Suprapubic skin (tissue), 4 donors: ENCODE data around the gene ROR2. TPM values are rescaled to one million over a fixed set of nuclear protein-coding genes. Genes with fewer than 3 reads are reported as not detected.

Experiments
- DNase-seq, 2 donors: peaks; one replicate each; pipeline ENCODE4 v3.0.0-alpha.2; 2019; ENCODE audit warnings: low spot score in 2 of 2
- H3K27ac ChIP-seq: fragments of 200-600 bp; sonication (generic); one replicate; pipeline ENCODE4 v1.5.1; 2019
- H3K27me3 ChIP-seq: fragments of 200-600 bp; sonication (generic); one replicate; pipeline ENCODE4 v1.5.1; 2019
- H3K36me3 ChIP-seq: fragments of 200-600 bp; sonication (generic); one replicate; pipeline ENCODE4 v1.5.1; 2019
- H3K4me1 ChIP-seq: fragments of 200-600 bp; sonication (generic); one replicate; pipeline ENCODE4 v1.5.1; 2019
- H3K4me3 ChIP-seq: fragments of 200-600 bp; sonication (generic); one replicate; pipeline ENCODE4 v1.5.1; 2019; ENCODE audit warnings: mild to moderate bottlenecking
- H3K9me3 ChIP-seq: fragments of 200-600 bp; sonication (generic); one replicate; pipeline ENCODE4 v1.5.1; 2019
- CTCF ChIP-seq, 2 donors: fragments of 200-600 bp in 1 of 2; fragments of 450-650 bp in 1 of 2; sonication (generic) in 1 of 2; IDR thresholded peaks; one replicate each; pipeline ENCODE4 v1.5.1; 2016 to 2019; ENCODE audit warnings: antibody characterized with exemption in 2 of 2, mild to moderate bottlenecking in 1 of 2, moderate library complexity in 1 of 2
- EP300 ChIP-seq: sonication (generic); formaldehyde crosslinking; IDR thresholded peaks from one replicate; pipeline ENCODE4 v1.6.1; 2017; ENCODE audit warnings: antibody characterized with exemption
- POLR2A ChIP-seq, 2 donors: fragments of 450-650 bp; IDR thresholded peaks; one replicate each; pipeline ENCODE4 v1.6.1; 2017; ENCODE audit warnings: antibody characterized with exemption in 2 of 2, mild to moderate bottlenecking in 2 of 2, moderate library complexity in 2 of 2
- POLR2AphosphoS5 ChIP-seq, 3 donors: sonication (generic); formaldehyde crosslinking; IDR thresholded peaks; one replicate each; pipeline ENCODE4 v1.6.1; 2017; ENCODE audit warnings: antibody characterized with exemption in 3 of 3
- WGBS: methylation state at CpG from one replicate; pipeline ENCODE4 v1.1.5; 2018; 5-methylcytosine and 5-hydroxymethylcytosine counted together
- total RNA-seq, 4 donors: library from RNA; depleted of rRNA; stranded (reverse); fragments of >200 nt; gene quantifications; one replicate each; pipeline ENCODE4 v1.1.0, GENCODE V29; 2016

The ROR2 gene
- total RNA-seq, 4 donors from 2014 or later, result 3.3 to 7.3 (median 5.0) TPM

GRCh38 chr9:91908746-91909145 is 41.3 kb downstream of the ROR2 start:
- TF ChIP-seq POLR2A (IDR thresholded peaks at IDR 0.05) (no peak), POLR2AphosphoS5 (IDR thresholded peaks at IDR 0.05) (no peak), EP300 (no peak), CTCF (IDR thresholded peaks at IDR 0.05) (no peak)
- H3K4me3 ChIP-seq, result no peak overlapping the region
- 59% methylated on average over 4 of the region's 4 CpGs for WGBS
- H3K9me3 ChIP-seq, result no peaks in the 10 kb centered on the region
- H3K4me1 ChIP-seq, result peaks cover 3% of the 10 kb centered on the region
- H3K36me3 ChIP-seq, result no peaks in the 10 kb centered on the region
- DNase-seq, result no peak
- H3K27me3 ChIP-seq, result no peaks in the 10 kb centered on the region
- no peak overlapping the region for H3K27ac ChIP-seq

GRCh38 chr9:91908293-91908623 is 41.8 kb downstream of the ROR2 start:
- DNase-seq, result no peak
- no peak overlapping the region for H3K4me3 ChIP-seq
- H3K27ac ChIP-seq, result no peak overlapping the region
- no peaks in the 10 kb centered on the region for H3K36me3 ChIP-seq
- H3K27me3 ChIP-seq, result no peaks in the 10 kb centered on the region
- 80% methylated on average over 2 of the region's 2 CpGs for whole genome bisulfite sequencing
- H3K4me1 ChIP-seq, result peaks cover 3% of the 10 kb centered on the region
- H3K9me3 ChIP-seq, result no peaks in the 10 kb centered on the region
- TF ChIP-seq POLR2AphosphoS5 (IDR thresholded peaks at IDR 0.05) (no peak), CTCF (IDR thresholded peaks at IDR 0.05) (no peak), POLR2A (IDR thresholded peaks at IDR 0.05) (no peak), EP300 (no peak)

- Histone ChIP-seq H3K9me3 (no peaks in the 10 kb centered on the region), H3K4me1 (peaks cover 3% of the 10 kb centered on the region), H3K4me3 (no peak overlapping the region), H3K27me3 (no peaks in the 10 kb centered on the region), H3K27ac (no peak overlapping the region), H3K36me3 (no peaks in the 10 kb centered on the region)
- DNase-seq, result no peak
- TF ChIP-seq POLR2AphosphoS5 (IDR thresholded peaks at IDR 0.05) (no peak), CTCF (IDR thresholded peaks at IDR 0.05) (no peak), EP300 (no peak), POLR2A (IDR thresholded peaks at IDR 0.05) (no peak)
- 82% methylated on average over 8 of the region's 8 CpGs for WGBS
Measured at GRCh38 chr9:91907484-91908292, 42.3 kb downstream of the ROR2 start.

- no peaks in the 10 kb centered on the region for H3K27me3 ChIP-seq
- no peak for TF ChIP-seq EP300
- no peak for TF ChIP-seq POLR2AphosphoS5 (IDR thresholded peaks at IDR 0.05)
- TF ChIP-seq CTCF (IDR thresholded peaks at IDR 0.05), result no peak
- TF ChIP-seq POLR2A (IDR thresholded peaks at IDR 0.05), result no peak
- H3K27ac ChIP-seq, result no peak overlapping the region
- H3K4me3 ChIP-seq, result peak overlapping the region; percentile 33
- H3K36me3 ChIP-seq, result no peaks in the 10 kb centered on the region
- H3K9me3 ChIP-seq, result no peaks in the 10 kb centered on the region
- 56% methylated on average over 10 of the region's 11 CpGs for WGBS
- no peak for DNase-seq
- H3K4me1 ChIP-seq, result peaks cover 17% of the 10 kb centered on the region
Measured at GRCh38 chr9:91905991-91906469, 44.0 kb downstream of the ROR2 start.

GRCh38 chr9:91905237-91905650 is 44.8 kb downstream of the ROR2 start:
- WGBS, result 91% methylated on average over 1 of the region's 1 CpG

More at GRCh38 chr9:91905237-91905650, 44.8 kb downstream of the ROR2 start:
- H3K27me3 ChIP-seq, result no peaks in the 10 kb centered on the region
- no peaks in the 10 kb centered on the region for H3K9me3 ChIP-seq
- no peak for DNase-seq
- no peak for TF ChIP-seq EP300
- TF ChIP-seq POLR2AphosphoS5 (IDR thresholded peaks at IDR 0.05), result no peak
- TF ChIP-seq POLR2A (IDR thresholded peaks at IDR 0.05), result no peak
- TF ChIP-seq CTCF (IDR thresholded peaks at IDR 0.05), result no peak
- H3K36me3 ChIP-seq, result no peaks in the 10 kb centered on the region
- H3K4me1 ChIP-seq, result peaks cover 25% of the 10 kb centered on the region
- H3K27ac ChIP-seq, result no peak overlapping the region
- no peak overlapping the region for H3K4me3 ChIP-seq
